Neural cell (in vitro differentiated cells): Measurements from ENCODE around the gene SETD1A. TPM values are rescaled to one million over a fixed set of nuclear protein-coding genes. Genes with fewer than 3 reads are reported as not detected.
A peak's percentile ranks its signal among the peaks of the same experiment; 100 is the strongest.

Source experiments
- H2AFZ ChIP-seq: fragments of 200-600, 300-800 bp; sonication (generic), shearing (Covaris generic); 2 replicates; pipeline ENCODE4 v1.6.0; 2014; ENCODE audit warnings: low read depth, mild to moderate bottlenecking, antibody characterized with exemption, low read length, moderate library complexity
- H3F3A ChIP-seq: fragments of 200-600 bp; shearing (Covaris generic); 2 replicates; pipeline ENCODE4 v1.6.1; 2016; ENCODE audit warnings: mild to moderate bottlenecking, moderate library complexity, mixed read lengths, antibody characterized with exemption, low read length; ENCODE audit not compliant: insufficient read depth, poor library complexity, severe bottlenecking
- H3K27ac ChIP-seq: fragments of 200-600, 300-800 bp; sonication (generic), shearing (Covaris generic); 2 replicates; pipeline ENCODE4 v1.5.1; 2014; ENCODE audit warnings: mild to moderate bottlenecking, low read length, moderate library complexity
- H3K27me3 ChIP-seq: fragments of 300-800, 200-600 bp; sonication (generic), shearing (Covaris generic); 2 replicates; pipeline ENCODE4 v1.6.0; 2014; ENCODE audit warnings: mild to moderate bottlenecking, low read depth, low read length, moderate library complexity; ENCODE audit not compliant: insufficient read depth
- H3K36me3 ChIP-seq: fragments of 300-800, 200-600 bp; sonication (generic), shearing (Covaris generic); 2 replicates; pipeline ENCODE4 v1.5.1; 2014; ENCODE audit warnings: mild to moderate bottlenecking, antibody characterized with exemption, low read length, moderate library complexity; ENCODE audit not compliant: insufficient read depth
- H3K4me2 ChIP-seq: fragments of 300-800, 200-600 bp; sonication (generic), shearing (Covaris generic); 2 replicates; pipeline ENCODE4 v1.6.0; 2014; ENCODE audit warnings: mild to moderate bottlenecking, low read length
- H3K4me3 ChIP-seq: fragments of 300-800, 200-600 bp; sonication (generic), shearing (Covaris generic); 2 replicates; pipeline ENCODE4 v1.5.1; 2014; ENCODE audit warnings: mild to moderate bottlenecking, low read length, moderate library complexity
- H3K79me2 ChIP-seq: fragments of 200-600 bp; shearing (Covaris generic); replicated peaks from 2 replicates; pipeline ENCODE4 v1.6.0; 2014; ENCODE audit warnings: mild to moderate bottlenecking, low read length, moderate library complexity; ENCODE audit not compliant: insufficient read depth
- H3K9ac ChIP-seq: fragments of 300-800, 200-600 bp; sonication (generic), shearing (Covaris generic); 2 replicates; pipeline ENCODE4 v1.6.1; 2016; ENCODE audit warnings: mild to moderate bottlenecking, low read length, mixed read lengths
- H3K9me2 ChIP-seq: fragments of 200-600 bp; shearing (Covaris generic); 2 replicates; pipeline ENCODE4 v1.6.1; 2016; ENCODE audit warnings: mild to moderate bottlenecking, low read length, mixed read lengths; ENCODE audit not compliant: insufficient read depth
- H3K9me3 ChIP-seq: fragments of 200-600, 300-800 bp; sonication (generic), shearing (Covaris generic); 2 replicates; pipeline ENCODE4 v1.6.1; 2016; ENCODE audit warnings: mild to moderate bottlenecking, mixed run types, low read length, moderate library complexity, mixed read lengths
- H4K20me1 ChIP-seq: fragments of 200-600 bp; shearing (Covaris generic); 2 replicates; pipeline ENCODE4 v1.6.1; 2016; ENCODE audit warnings: mild to moderate bottlenecking, mixed run types; ENCODE audit not compliant: insufficient read depth
- CTCF ChIP-seq: fragments of 450-650 bp; IDR thresholded peaks from 2 replicates; pipeline ENCODE4 v1.5.1; 2014; ENCODE audit warnings: antibody characterized with exemption, mild to moderate bottlenecking, moderate library complexity; ENCODE audit not compliant: poor library complexity, severe bottlenecking
- EP300 ChIP-seq: fragments of 450-650 bp; conservative IDR thresholded peaks from 2 replicates; pipeline ENCODE4 v1.6.1; 2014; ENCODE audit warnings: antibody characterized with exemption, mild to moderate bottlenecking, moderate library complexity; ENCODE audit not compliant: poor library complexity, severe bottlenecking
- EZH2 ChIP-seq: fragments of 200-600, 300-800 bp; shearing (Covaris generic), sonication (generic); IDR thresholded peaks from 2 replicates; pipeline ENCODE4 v1.6.1; 2014; ENCODE audit warnings: antibody characterized with exemption, low read length, borderline replicate concordance, mild to moderate bottlenecking; ENCODE audit not compliant: insufficient read depth, poor library complexity, severe bottlenecking
- MXI1 ChIP-seq: fragments of 450-650 bp; conservative IDR thresholded peaks from 2 replicates; pipeline ENCODE4 v1.6.1; 2014; ENCODE audit warnings: antibody characterized with exemption, mild to moderate bottlenecking; ENCODE audit not compliant: poor library complexity, severe bottlenecking
- POLR2AphosphoS5 ChIP-seq: IDR thresholded peaks from 2 replicates; pipeline ENCODE4 v1.6.1; 2012
- RAD21 ChIP-seq: fragments of 450-650 bp; conservative IDR thresholded peaks from 2 replicates; pipeline ENCODE4 v1.6.1; 2014; ENCODE audit warnings: antibody characterized with exemption, mild to moderate bottlenecking, moderate library complexity
- SMC3 ChIP-seq: fragments of 450-650 bp; conservative IDR thresholded peaks from 2 replicates; pipeline ENCODE4 v1.6.1; 2014; ENCODE audit warnings: antibody characterized with exemption, mild to moderate bottlenecking, moderate library complexity; ENCODE audit not compliant: poor library complexity
- TAF1 ChIP-seq: IDR thresholded peaks from 2 replicates; pipeline ENCODE4 v1.6.1; 2012; ENCODE audit warnings: low read depth
- polyA plus RNA-seq: library from polyadenylated mRNA; depleted of rRNA; stranded (reverse); fragments of >200 nt; gene quantifications from 2 replicates; pipeline ENCODE4 v1.2.3, GENCODE V29; 2014
- TF ChIP-seq, protein P1 (sequence below): IDR thresholded peaks from 2 replicates; pipeline ENCODE4 v1.6.1; 2012; ENCODE audit warnings: borderline replicate concordance

SETD1A gene
- polyA plus RNA-seq, 1 donor from 2014 or later: 1.4 TPM

- H3K4me2 ChIP-seq: peak overlapping the region; percentile 91
These were observed 32.5 kb upstream of the SETD1A start for GRCh38 chr16:30924913-30925631.

GRCh38 chr16:30925632-30925987 lies 31.9 kb upstream of the SETD1A start:
- Histone ChIP-seq H3K27ac (no peak overlapping the region), H3K9me2 (no peaks in the 10 kb centered on the region), H3K36me3 (no peaks in the 10 kb centered on the region), H2AFZ (no peak overlapping the region), H3F3A (no peaks in the 10 kb centered on the region), H3K9ac (peak overlapping the region; percentile 88), H3K79me2 (peaks cover 11% of the 10 kb centered on the region), H3K27me3 (no peaks in the 10 kb centered on the region), H3K4me3 (peak overlapping the region; percentile 87), H3K4me2 (no peak overlapping the region), H3K9me3 (no peaks in the 10 kb centered on the region), H4K20me1 (no peaks in the 10 kb centered on the region)
- TF ChIP-seq POLR2AphosphoS5 (no peak), EZH2 (no peak), CTCF (no peak), TAF1 (no peak), RAD21 (no peak), SMC3 (no peak), MXI1 (no peak)
- TF ChIP-seq, protein P1, sequence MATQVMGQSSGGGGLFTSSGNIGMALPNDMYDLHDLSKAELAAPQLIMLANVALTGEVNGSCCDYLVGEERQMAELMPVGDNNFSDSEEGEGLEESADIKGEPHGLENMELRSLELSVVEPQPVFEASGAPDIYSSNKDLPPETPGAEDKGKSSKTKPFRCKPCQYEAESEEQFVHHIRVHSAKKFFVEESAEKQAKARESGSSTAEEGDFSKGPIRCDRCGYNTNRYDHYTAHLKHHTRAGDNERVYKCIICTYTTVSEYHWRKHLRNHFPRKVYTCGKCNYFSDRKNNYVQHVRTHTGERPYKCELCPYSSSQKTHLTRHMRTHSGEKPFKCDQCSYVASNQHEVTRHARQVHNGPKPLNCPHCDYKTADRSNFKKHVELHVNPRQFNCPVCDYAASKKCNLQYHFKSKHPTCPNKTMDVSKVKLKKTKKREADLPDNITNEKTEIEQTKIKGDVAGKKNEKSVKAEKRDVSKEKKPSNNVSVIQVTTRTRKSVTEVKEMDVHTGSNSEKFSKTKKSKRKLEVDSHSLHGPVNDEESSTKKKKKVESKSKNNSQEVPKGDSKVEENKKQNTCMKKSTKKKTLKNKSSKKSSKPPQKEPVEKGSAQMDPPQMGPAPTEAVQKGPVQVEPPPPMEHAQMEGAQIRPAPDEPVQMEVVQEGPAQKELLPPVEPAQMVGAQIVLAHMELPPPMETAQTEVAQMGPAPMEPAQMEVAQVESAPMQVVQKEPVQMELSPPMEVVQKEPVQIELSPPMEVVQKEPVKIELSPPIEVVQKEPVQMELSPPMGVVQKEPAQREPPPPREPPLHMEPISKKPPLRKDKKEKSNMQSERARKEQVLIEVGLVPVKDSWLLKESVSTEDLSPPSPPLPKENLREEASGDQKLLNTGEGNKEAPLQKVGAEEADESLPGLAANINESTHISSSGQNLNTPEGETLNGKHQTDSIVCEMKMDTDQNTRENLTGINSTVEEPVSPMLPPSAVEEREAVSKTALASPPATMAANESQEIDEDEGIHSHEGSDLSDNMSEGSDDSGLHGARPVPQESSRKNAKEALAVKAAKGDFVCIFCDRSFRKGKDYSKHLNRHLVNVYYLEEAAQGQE: no peak

More at GRCh38 chr16:30924913-30925631, 32.5 kb upstream of the SETD1A start:
- Histone ChIP-seq H3F3A (no peaks in the 10 kb centered on the region), H3K27ac (peak overlapping the region; percentile 95), H3K4me3 (peak overlapping the region; percentile 87), H4K20me1 (no peaks in the 10 kb centered on the region), H2AFZ (no peak overlapping the region), H3K27me3 (no peaks in the 10 kb centered on the region), H3K9me3 (no peaks in the 10 kb centered on the region), H3K36me3 (no peaks in the 10 kb centered on the region), H3K79me2 (peaks cover 11% of the 10 kb centered on the region), H3K9ac (peak overlapping the region; percentile 88), H3K9me2 (no peaks in the 10 kb centered on the region)
- no peak for TF ChIP-seq EP300
- no peak for TF ChIP-seq RAD21
- TF ChIP-seq, protein P1: no peak
- TF ChIP-seq POLR2AphosphoS5: no peak
- TF ChIP-seq EZH2: no peak
- TF ChIP-seq MXI1: no peak
- no peak for TF ChIP-seq TAF1
- no peak for TF ChIP-seq SMC3
- no peak for TF ChIP-seq CTCF
